GM18526 (cell line): Measurements from ENCODE around the gene MAD1L1.

Source experiments
- POLR2A ChIP-seq: IDR thresholded peaks from 3 replicates; pipeline ENCODE4 v1.6.1; 2011; ENCODE audit not compliant: insufficient read length; ENCODE audit errors: extremely low read depth

MAD1L1 gene

GRCh38 chr7:1873857-1874589 lies 358.7 kb downstream of the MAD1L1 start:
- TF ChIP-seq POLR2A = no peak

DNA sequence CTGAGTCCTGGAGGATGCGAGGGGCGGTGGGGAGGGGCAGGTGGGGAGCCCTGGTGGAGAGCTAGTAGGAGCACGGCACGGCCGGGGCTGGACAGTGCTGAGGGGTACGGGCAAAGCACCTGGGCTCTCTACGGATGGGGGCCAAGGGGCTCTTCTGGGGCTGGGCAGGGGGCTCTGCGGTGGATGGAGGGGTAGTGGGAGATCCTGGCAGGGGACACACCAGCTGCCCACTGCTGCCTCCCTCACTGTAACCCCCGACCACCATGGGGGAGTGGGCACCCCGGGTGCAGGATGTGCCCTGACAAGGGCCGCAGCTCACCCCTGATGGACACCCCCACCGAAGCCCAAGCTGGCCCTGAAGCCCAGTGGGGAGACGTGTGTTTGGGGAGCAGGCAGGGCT lies 359.3 kb downstream of the MAD1L1 start:
- TF ChIP-seq POLR2A = no peak

DNA sequence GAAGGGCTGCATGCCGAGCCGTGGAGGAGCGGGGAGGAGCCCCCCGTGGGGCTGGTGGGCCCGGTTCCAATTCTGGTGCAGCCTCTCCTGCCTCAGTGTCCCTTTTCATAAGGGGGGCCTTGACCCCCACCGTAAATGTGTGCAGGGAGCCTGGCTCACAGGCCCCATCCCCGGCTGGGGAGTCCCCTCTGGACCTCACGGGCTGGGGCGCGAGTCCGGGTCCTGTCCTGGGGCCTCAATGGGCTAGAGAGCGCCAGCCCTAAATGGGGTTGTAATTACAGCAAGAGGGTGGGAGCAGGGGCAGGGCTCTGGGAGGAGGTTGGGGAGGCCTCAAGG lies 359.7 kb downstream of the MAD1L1 start:
- no peak for TF ChIP-seq POLR2A

DNA sequence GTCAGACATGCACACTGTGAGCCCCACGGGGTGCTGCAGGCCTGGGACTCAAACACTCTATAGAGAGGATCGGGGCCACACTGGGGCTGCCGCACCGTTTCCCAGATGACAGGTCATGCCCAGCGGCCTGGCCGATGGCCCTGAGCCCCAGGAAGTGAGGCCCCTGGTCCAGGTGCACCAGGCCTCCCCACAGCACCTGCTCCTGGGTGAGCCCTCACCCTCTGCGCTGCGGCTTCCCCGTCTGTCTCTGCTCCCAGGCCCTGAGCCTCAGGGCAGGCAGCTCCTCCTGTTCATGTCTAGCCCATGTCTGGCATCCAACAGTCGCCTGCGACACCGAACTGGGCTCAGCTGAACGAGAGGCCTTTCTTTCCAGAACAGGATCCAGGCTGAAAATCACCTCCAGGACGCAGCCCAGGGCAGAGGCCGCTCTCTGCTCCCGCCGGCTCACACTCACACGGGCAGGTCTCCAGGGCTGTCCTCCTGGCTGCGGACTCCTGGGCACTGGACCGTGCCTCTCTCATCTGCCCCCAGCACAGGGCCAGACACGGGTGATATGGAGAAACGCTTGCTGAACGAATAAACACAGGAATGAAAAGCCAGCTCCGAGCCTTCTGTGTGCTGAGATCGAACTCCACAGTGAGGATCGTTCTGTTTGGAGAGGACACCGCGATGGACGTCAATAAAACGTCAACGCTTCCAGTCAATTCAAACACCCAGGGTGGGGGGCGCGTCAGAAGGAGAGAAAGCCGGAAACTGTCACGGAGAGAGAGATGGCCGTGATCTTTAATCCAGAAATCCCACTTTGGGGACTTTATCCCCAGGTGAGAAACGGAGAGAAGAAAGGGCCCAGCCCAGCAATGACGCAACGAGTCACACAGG lies 360.3 kb downstream of the MAD1L1 start:
- no peak for TF ChIP-seq POLR2A

DNA sequence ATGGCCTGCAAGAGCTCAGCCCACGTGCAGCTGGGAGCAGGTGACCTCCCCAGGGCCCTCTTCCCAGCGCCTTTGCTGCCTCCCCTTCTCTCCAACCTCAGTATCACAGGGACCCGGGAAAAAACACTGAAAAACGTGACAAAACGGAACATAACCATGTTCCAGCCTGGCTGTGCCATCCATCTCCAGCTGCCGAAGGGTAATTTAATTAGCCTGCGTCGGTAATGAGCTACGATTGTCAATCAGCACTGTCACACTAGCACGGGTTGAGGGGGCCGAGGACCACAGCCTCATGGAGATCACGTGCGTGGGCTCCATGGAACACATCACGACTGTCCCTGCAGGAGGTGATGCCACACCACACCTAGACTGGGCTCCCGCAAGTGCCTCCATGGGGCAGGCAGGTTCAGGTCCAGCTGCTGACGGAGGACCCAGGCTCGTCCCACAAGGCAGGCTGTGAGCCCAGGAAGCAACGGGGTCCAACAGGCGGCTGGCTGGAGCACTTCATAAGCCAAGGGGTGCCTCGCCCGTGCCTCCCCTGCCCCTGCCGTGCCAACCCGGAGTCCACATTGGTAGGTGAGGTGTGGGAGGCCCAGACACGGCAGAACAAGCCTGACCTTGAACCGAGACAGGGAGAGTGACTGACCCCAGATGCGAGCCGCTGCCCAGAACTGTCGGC lies 363.2 kb downstream of the MAD1L1 start:
- no peak for TF ChIP-seq POLR2A

- no peak for TF ChIP-seq POLR2A
Measured at GRCh38 chr7:1868516-1869165, 364.1 kb downstream of the MAD1L1 start.

DNA sequence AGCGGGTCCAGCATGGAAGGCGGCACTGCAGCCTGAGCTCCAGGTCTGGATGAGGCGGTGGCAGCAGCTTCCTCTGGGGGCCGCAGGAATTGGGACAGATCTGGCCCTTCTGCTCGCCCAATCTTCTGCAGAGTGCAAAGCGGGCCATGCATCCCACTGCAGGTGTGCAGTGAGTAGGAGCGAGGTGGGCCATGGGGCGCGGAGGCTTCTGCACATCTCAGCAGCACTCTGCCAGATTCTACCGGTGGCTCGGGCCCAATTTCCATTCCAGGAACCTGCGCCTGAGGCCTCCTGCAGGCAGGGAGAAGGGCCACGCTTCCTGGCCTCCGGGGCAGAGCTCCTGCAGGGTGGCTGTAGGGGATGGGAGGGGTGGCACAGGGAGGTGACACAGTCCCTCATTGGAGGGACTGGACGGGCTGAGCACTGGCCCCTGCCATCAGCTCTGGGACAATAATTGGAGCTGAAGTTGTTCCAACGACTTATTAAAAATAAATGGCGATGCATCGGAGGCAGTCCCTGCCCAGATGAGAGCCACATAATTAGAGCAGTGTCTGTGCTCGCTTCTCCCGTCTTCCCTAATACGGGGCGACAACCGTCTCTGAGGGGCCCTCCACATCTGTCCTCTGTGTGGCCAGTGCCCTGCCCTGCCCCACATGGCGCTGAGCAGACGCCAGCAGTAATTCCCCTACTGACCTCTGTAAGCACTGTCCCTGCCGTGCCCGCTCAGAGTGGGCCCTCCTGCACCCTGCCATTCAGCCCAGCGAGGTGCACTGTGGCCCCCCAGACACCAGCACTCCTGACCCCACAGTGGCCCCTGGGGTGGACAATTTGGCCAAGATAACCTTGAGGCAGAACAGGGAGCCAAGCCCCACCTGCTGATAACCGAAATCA lies 365.1 kb downstream of the MAD1L1 start:
- TF ChIP-seq POLR2A = no peak

DNA sequence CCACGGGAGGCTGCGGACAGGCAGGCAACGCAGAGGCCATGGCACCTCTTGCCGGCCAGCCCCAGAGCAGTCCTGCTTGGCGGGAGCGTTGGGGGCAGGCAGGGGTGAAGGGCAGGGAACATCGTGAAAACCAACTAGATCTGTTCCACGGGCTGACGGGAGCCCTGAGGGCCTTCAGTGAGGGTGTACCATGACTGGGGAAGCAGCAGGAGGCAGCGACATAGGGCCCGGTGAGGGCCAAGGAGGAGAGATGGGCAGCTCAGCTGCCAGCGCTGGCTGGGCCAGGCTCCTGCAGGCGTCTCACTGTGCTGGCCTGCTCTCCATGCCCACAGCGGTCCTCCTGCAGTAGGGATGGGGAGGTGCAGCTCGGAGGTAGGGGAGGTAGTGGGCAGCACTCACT lies 366.1 kb downstream of the MAD1L1 start:
- no peak for TF ChIP-seq POLR2A

- no peak for TF ChIP-seq POLR2A
Measured at GRCh38 chr7:1865571-1866255, 367.0 kb downstream of the MAD1L1 start.

DNA sequence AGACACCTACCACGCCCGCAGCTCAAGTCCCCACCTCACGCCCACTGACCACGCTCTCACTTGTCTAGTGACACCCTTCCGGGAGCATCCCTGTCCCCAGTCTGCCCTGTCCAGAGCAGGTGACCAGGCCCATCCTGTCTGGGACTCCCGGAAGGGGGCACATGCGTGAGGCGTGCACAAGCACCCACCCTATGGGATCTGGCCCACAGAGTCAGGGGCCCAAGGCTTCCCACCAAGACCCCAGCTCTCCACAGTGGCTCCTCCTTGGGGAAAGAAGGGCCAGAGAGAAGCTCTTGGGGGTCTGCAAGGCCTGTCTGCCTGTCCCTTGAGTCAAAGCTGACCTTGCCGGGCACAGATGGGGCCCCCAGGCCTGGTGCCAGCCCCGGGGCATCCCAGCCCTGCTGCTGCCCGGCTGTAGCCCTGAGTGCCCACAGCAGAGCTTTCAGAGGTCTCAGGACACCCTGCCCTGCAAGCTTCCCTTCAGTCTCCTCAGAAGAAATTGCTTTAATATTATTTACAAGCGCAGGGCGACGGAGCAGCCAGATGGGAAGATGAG lies 367.7 kb downstream of the MAD1L1 start:
- no peak for TF ChIP-seq POLR2A

- no peak for TF ChIP-seq POLR2A
Measured at GRCh38 chr7:1864161-1864940, 368.4 kb downstream of the MAD1L1 start.

GRCh38 chr7:1863091-1863900 lies 369.4 kb downstream of the MAD1L1 start:
- no peak for TF ChIP-seq POLR2A
